Measurements from ENCODE around the gene NRXN3.

NRXN3 gene

GRCh38 chr14:79690960-79691359, 1520.8 kb downstream of the NRXN3 start:
- no peak for DNase-seq
- Histone ChIP-seq H3K27me3 (replicated peaks; ENCODE audit: control insufficient read depth, insufficient read depth, low read length, poor library complexity, severe bottlenecking) (no peaks in the 10 kb centered on the region), H3K27ac (ENCODE audit: insufficient read depth, low read length, poor library complexity, severe bottlenecking) (no peak overlapping the region), H3K4me3 (ENCODE audit: insufficient read depth, low read depth, low read length, poor library complexity, severe bottlenecking) (no peak overlapping the region), H3K4me1 (ENCODE audit: control insufficient read depth, insufficient read depth, low read length, poor library complexity, severe bottlenecking) (no peaks in the 10 kb centered on the region), H3K36me3 (ENCODE audit: control insufficient read depth, insufficient read depth, low read length) (no peaks in the 10 kb centered on the region), H3K9me3 (ENCODE audit: control insufficient read depth, low read length) (no peaks in the 10 kb centered on the region)

GRCh38 chr14:79693935-79694334, 1523.8 kb downstream of the NRXN3 start:
- H3K4me1 ChIP-seq (ENCODE audit: control insufficient read depth, insufficient read depth, low read length, poor library complexity, severe bottlenecking), result no peaks in the 10 kb centered on the region

GRCh38 chr14:79695307-79695706, 1525.1 kb downstream of the NRXN3 start:
- Histone ChIP-seq H3K4me1 (ENCODE audit: control insufficient read depth, insufficient read depth, low read length, poor library complexity, severe bottlenecking) (no peaks in the 10 kb centered on the region), H3K4me3 (ENCODE audit: insufficient read depth, low read depth, low read length, poor library complexity, severe bottlenecking) (no peak overlapping the region), H3K9me3 (ENCODE audit: control insufficient read depth, low read length) (no peaks in the 10 kb centered on the region), H3K36me3 (ENCODE audit: control insufficient read depth, insufficient read depth, low read length) (no peaks in the 10 kb centered on the region), H3K27ac (ENCODE audit: insufficient read depth, low read length, poor library complexity, severe bottlenecking) (no peak overlapping the region), H3K27me3 (replicated peaks; ENCODE audit: control insufficient read depth, insufficient read depth, low read length, poor library complexity, severe bottlenecking) (no peaks in the 10 kb centered on the region)
- no peak for DNase-seq

More at GRCh38 chr14:79693935-79694334, 1523.8 kb downstream of the NRXN3 start:
- Histone ChIP-seq H3K4me3 (ENCODE audit: insufficient read depth, low read depth, low read length, poor library complexity, severe bottlenecking) (no peak overlapping the region), H3K36me3 (ENCODE audit: control insufficient read depth, insufficient read depth, low read length) (no peaks in the 10 kb centered on the region), H3K27ac (ENCODE audit: insufficient read depth, low read length, poor library complexity, severe bottlenecking) (no peak overlapping the region), H3K9me3 (ENCODE audit: control insufficient read depth, low read length) (no peaks in the 10 kb centered on the region), H3K27me3 (replicated peaks; ENCODE audit: control insufficient read depth, insufficient read depth, low read length, poor library complexity, severe bottlenecking) (no peaks in the 10 kb centered on the region)
- no peak for DNase-seq

DNA sequence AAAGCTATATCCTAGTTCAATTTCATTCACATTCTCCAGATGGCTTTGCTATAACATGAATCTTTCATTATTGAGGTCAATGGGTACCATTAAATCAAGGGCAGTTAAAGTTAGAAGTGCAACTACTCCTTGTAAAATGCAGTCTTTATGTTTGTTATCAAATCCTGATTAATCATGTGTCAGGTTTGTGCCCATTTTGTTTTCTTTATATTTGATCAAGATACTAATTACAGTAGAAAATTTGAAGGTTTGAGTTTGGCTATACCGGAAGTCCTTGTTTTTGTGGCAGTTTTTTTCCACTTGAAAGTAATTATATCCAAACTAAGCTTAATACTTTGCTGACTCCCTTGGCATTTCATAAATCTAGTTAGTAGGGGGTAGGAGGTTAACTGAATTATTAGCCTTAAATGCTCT, 1528.1 kb downstream of the NRXN3 start:
- H3K4me3 ChIP-seq (ENCODE audit: insufficient read depth, low read depth, low read length, poor library complexity, severe bottlenecking), result no peak overlapping the region
- no peaks in the 10 kb centered on the region for H3K36me3 ChIP-seq (ENCODE audit: control insufficient read depth, insufficient read depth, low read length)
- H3K27me3 ChIP-seq (replicated peaks; ENCODE audit: control insufficient read depth, insufficient read depth, low read length, poor library complexity, severe bottlenecking), result no peaks in the 10 kb centered on the region
- DNase-seq, result no peak
- H3K9me3 ChIP-seq (ENCODE audit: control insufficient read depth, low read length), result no peaks in the 10 kb centered on the region
- no peak overlapping the region for H3K27ac ChIP-seq (ENCODE audit: insufficient read depth, low read length, poor library complexity, severe bottlenecking)
- no peaks in the 10 kb centered on the region for H3K4me1 ChIP-seq (ENCODE audit: control insufficient read depth, insufficient read depth, low read length, poor library complexity, severe bottlenecking)

DNA sequence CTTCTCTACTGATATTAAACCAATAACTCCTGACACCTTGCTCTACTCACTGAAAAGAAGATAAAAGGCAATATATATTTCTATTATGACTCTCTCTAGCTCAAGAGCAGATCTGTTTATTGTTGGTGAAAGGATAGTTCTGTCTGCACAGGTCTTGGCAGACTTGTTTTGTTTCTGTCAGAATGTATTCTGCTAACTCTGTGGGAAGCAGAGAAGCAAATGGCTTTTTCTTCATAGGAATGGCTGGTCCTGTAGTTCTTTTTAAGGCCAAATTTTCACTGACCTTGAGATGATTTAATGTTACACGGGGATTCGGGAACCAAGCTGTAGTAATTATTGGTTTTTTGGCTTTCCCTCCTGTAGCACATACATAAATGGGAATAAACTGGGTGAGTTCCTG, 1529.0 kb downstream of the NRXN3 start:
- Histone ChIP-seq H3K36me3 (ENCODE audit: control insufficient read depth, insufficient read depth, low read length) (no peaks in the 10 kb centered on the region), H3K9me3 (ENCODE audit: control insufficient read depth, low read length) (no peaks in the 10 kb centered on the region), H3K27me3 (replicated peaks; ENCODE audit: control insufficient read depth, insufficient read depth, low read length, poor library complexity, severe bottlenecking) (no peaks in the 10 kb centered on the region), H3K4me1 (ENCODE audit: control insufficient read depth, insufficient read depth, low read length, poor library complexity, severe bottlenecking) (no peaks in the 10 kb centered on the region), H3K27ac (ENCODE audit: insufficient read depth, low read length, poor library complexity, severe bottlenecking) (no peak overlapping the region), H3K4me3 (ENCODE audit: insufficient read depth, low read depth, low read length, poor library complexity, severe bottlenecking) (no peak overlapping the region)
- no peak for DNase-seq

DNA sequence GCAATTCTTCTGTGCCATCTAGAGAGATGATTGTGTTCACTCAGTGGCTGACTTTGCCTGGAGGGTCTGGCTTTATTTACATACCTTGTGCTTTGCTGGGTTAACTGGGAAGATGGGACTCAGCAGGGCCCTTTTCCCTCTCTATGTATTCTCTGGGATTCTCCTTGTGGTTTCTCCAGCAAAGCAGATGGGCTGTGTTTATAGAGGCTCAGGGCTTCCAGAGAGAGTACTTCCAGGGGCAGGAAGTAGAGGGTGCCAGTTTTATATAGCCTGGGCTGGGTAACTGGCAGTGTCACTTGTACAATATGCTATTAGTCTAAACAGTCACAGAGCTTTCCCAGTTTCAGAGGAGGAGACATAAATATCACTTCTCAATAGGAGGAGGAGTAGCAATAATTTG, 1531.2 kb downstream of the NRXN3 start:
- Histone ChIP-seq H3K4me3 (ENCODE audit: insufficient read depth, low read depth, low read length, poor library complexity, severe bottlenecking) (no peak overlapping the region), H3K4me1 (ENCODE audit: control insufficient read depth, insufficient read depth, low read length, poor library complexity, severe bottlenecking) (no peaks in the 10 kb centered on the region), H3K27me3 (replicated peaks; ENCODE audit: control insufficient read depth, insufficient read depth, low read length, poor library complexity, severe bottlenecking) (no peaks in the 10 kb centered on the region), H3K36me3 (ENCODE audit: control insufficient read depth, insufficient read depth, low read length) (no peaks in the 10 kb centered on the region), H3K27ac (ENCODE audit: insufficient read depth, low read length, poor library complexity, severe bottlenecking) (no peak overlapping the region), H3K9me3 (ENCODE audit: control insufficient read depth, low read length) (no peaks in the 10 kb centered on the region)
- no peak for DNase-seq

DNA sequence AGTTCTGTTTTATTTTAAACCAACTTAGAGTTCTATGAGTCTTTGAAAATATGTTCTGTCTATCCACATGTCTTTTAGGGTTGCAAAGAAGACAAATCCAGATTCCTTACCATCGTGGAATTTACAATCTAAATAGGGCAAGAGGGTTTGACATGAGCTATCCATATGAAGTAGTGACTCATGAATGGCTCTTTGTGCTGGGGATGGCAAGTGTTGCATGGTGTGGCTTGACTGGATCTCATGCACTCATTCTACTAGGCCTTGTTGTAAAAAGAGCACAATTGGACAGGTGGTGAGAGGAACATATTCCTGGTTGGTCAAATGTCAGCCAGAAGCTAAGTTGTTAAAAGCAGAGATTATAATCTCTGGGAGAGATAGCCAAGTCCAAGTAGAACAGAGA, 1532.0 kb downstream of the NRXN3 start:
- no peak for DNase-seq
- no peaks in the 10 kb centered on the region for H3K36me3 ChIP-seq (ENCODE audit: control insufficient read depth, insufficient read depth, low read length)
- H3K27ac ChIP-seq (ENCODE audit: insufficient read depth, low read length, poor library complexity, severe bottlenecking), result no peak overlapping the region
- no peaks in the 10 kb centered on the region for H3K4me1 ChIP-seq (ENCODE audit: control insufficient read depth, insufficient read depth, low read length, poor library complexity, severe bottlenecking)
- H3K27me3 ChIP-seq (replicated peaks; ENCODE audit: control insufficient read depth, insufficient read depth, low read length, poor library complexity, severe bottlenecking), result no peaks in the 10 kb centered on the region
- no peak overlapping the region for H3K4me3 ChIP-seq (ENCODE audit: insufficient read depth, low read depth, low read length, poor library complexity, severe bottlenecking)
- no peaks in the 10 kb centered on the region for H3K9me3 ChIP-seq (ENCODE audit: control insufficient read depth, low read length)

- Histone ChIP-seq H3K27ac (ENCODE audit: insufficient read depth, low read length, poor library complexity, severe bottlenecking) (no peak overlapping the region), H3K9me3 (ENCODE audit: control insufficient read depth, low read length) (no peaks in the 10 kb centered on the region), H3K27me3 (replicated peaks; ENCODE audit: control insufficient read depth, insufficient read depth, low read length, poor library complexity, severe bottlenecking) (no peaks in the 10 kb centered on the region), H3K36me3 (ENCODE audit: control insufficient read depth, insufficient read depth, low read length) (no peaks in the 10 kb centered on the region), H3K4me1 (ENCODE audit: control insufficient read depth, insufficient read depth, low read length, poor library complexity, severe bottlenecking) (no peaks in the 10 kb centered on the region), H3K4me3 (ENCODE audit: insufficient read depth, low read depth, low read length, poor library complexity, severe bottlenecking) (no peak overlapping the region)
- DNase-seq, result no peak
Measured at GRCh38 chr14:79703209-79703608, 1533.0 kb downstream of the NRXN3 start.

GRCh38 chr14:79704041-79704807, 1534.1 kb downstream of the NRXN3 start:
- Histone ChIP-seq H3K27ac (ENCODE audit: insufficient read depth, low read length, poor library complexity, severe bottlenecking) (no peak overlapping the region), H3K4me3 (ENCODE audit: insufficient read depth, low read depth, low read length, poor library complexity, severe bottlenecking) (no peak overlapping the region), H3K36me3 (ENCODE audit: control insufficient read depth, insufficient read depth, low read length) (no peaks in the 10 kb centered on the region), H3K4me1 (ENCODE audit: control insufficient read depth, insufficient read depth, low read length, poor library complexity, severe bottlenecking) (no peaks in the 10 kb centered on the region), H3K9me3 (ENCODE audit: control insufficient read depth, low read length) (no peaks in the 10 kb centered on the region), H3K27me3 (replicated peaks; ENCODE audit: control insufficient read depth, insufficient read depth, low read length, poor library complexity, severe bottlenecking) (no peaks in the 10 kb centered on the region)
- no peak for DNase-seq

GRCh38 chr14:79705126-79705894, 1535.1 kb downstream of the NRXN3 start:
- H3K27ac ChIP-seq (ENCODE audit: insufficient read depth, low read length, poor library complexity, severe bottlenecking), result no peak overlapping the region
- H3K4me3 ChIP-seq (ENCODE audit: insufficient read depth, low read depth, low read length, poor library complexity, severe bottlenecking), result no peak overlapping the region
- no peaks in the 10 kb centered on the region for H3K9me3 ChIP-seq (ENCODE audit: control insufficient read depth, low read length)
- no peaks in the 10 kb centered on the region for H3K4me1 ChIP-seq (ENCODE audit: control insufficient read depth, insufficient read depth, low read length, poor library complexity, severe bottlenecking)
- no peaks in the 10 kb centered on the region for H3K27me3 ChIP-seq (replicated peaks; ENCODE audit: control insufficient read depth, insufficient read depth, low read length, poor library complexity, severe bottlenecking)
- H3K36me3 ChIP-seq (ENCODE audit: control insufficient read depth, insufficient read depth, low read length), result no peaks in the 10 kb centered on the region
- DNase-seq, result no peak

All from effector memory CD4-positive, alpha-beta T cell (primary cell).